Activated gamma-delta T cell (primary cell): ENCODE measurements around the gene SMYD3.

Experiments
- DNase-seq: peaks from one replicate; lab custom pipeline; 2025; lab: John Stamatoyannopoulos, UW

Gene SMYD3

GRCh38 chr1:246275036-246275435, 232.0 kb downstream of the SMYD3 start:
- DNase-seq: no peak

GRCh38 chr1:246274186-246274585, 232.9 kb downstream of the SMYD3 start:
- DNase-seq: no peak

DNA sequence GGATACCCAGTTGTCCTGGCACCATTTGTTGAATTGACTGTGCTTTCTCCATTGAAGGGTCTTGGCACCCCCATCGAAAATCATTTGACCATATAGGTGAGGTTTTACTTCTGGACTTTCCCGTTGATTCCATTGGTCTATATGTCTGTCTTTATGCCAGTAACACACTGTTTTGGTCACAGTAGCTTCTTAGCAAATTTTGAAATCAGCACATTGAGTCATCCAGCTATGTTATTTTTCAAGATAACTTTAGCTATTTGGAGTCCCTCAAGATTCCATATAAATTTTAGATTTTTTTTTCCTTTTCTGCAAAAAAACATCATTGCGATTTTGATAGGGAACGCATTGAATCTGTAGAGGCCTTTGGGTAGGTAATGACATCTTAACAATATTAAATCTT, 235.6 kb downstream of the SMYD3 start:
- DNase-seq: no peak

DNA sequence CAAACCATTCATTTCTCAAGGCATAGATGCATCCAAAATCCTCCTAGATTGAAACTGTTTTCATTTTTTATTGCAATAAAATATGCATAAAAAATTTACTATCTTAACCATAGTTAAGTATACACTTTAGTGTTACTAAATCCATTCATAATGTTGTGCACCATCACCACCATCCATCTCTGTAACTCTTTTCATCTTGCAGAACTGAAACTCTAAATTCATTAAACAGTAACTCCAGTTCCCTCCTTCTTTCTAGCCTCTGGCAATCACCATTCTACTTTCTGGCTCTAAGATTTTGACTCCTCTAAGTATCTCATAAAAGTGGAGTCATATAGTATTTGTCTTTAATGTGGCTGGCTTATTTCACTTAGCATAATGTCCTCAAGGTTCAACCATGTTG, 236.8 kb downstream of the SMYD3 start:
- DNase-seq: no peak

- DNase-seq: no peak
Measured at GRCh38 chr1:246269466-246269865, 237.6 kb downstream of the SMYD3 start.

GRCh38 chr1:246267896-246268295, 239.2 kb downstream of the SMYD3 start:
- DNase-seq: no peak

DNA sequence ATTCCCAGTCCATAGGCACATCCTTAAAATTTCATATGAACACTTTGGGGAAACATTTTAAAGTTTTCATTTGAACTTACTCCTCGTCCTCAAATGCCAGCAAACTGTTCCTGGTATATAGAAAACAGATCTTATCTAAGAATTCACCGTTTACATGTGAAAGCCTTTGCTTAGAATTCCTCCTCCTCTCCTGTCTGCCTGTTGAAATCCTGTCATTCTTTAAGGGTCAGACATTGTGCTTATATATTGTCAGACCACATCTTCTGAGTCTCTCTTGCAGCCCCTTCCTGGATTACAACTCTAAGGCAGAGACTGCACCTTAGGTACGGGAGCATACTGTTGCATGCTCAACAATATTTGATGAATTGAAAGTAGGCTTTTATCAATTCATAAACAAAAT, 239.7 kb downstream of the SMYD3 start:
- DNase-seq: no peak

DNA sequence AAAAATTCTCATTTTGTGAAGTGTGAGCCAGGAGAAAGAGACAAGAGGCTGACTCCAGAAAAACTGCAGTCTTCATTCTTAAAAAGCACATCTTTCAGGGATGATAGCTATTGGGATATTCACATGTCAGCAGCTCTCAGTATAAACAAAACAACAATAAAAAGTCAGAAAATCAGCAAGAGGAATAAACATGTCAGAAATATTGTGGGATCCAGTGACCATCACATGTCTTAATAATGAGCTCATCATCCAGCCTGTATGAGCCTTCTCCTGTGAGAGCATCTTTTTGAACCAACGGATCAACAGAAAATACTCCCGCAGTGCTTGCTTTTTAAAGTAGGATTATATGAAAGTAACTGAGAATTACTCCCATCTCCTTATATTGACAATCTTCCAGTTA, 241.6 kb downstream of the SMYD3 start:
- no peak for DNase-seq

GRCh38 chr1:246262281-246262680, 244.8 kb downstream of the SMYD3 start:
- DNase-seq: no peak

- no peak for DNase-seq
Measured at GRCh38 chr1:246261639-246262038, 245.4 kb downstream of the SMYD3 start.

DNA sequence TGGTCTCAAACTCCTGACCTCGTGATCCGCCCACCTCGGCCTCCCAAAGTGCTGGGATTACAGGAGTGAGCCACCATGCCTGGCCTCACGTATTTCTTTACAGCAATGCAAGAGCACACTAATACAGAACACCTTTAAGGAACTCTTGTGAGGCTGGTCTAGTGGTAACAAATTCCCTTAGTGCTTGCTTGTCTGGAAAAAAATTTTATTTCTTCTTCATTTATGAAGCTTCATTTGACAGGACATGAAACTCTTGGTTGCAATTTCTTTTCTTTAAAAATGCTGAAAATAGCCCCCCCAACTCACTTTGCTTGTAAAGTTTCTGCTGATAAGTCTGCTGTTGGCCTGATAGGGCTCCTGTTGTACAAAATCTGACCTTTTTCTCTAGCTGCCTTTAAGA, 248.8 kb downstream of the SMYD3 start:
- DNase-seq: no peak

DNA sequence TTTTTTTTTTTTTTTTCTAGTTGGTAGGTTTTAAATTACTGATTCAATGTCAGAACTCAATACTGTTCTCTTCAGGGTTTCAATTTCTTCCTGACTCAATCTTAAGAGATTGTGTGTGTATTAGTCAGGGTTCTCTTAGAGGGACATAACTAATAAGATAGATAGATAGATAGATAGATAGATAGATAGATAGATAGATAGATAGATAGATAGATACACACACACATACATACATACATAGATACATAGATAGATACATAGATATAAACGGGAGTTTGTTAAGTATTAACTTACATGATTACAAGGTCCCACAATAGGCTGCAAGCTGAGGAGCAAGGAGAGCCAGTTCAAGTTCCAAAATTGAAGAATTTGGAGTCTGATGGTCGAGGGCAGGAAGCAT, 251.3 kb downstream of the SMYD3 start:
- no peak for DNase-seq

DNA sequence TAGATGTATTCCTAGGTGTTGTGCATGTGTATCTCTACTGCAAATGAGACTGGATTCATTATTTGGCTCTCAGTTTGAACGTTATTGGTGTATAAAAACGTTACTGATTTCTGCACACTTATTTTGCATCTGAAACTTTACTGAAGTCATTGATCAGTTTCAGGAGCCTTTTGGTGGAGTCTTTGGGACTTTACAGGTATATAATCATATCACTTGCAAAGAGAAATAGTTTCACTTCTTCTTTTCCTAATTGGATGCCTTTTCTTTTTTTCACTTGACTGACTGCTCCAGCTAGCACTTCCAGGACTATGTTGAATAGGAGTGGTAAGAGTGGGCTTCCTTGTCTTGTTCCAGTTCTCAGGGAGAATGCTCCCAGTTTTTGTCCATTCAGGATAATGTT, 252.2 kb downstream of the SMYD3 start:
- no peak for DNase-seq

GRCh38 chr1:246246430-246246829, 260.6 kb downstream of the SMYD3 start:
- DNase-seq: no peak

GRCh38 chr1:246245541-246245940, 261.5 kb downstream of the SMYD3 start:
- DNase-seq: no peak

DNA sequence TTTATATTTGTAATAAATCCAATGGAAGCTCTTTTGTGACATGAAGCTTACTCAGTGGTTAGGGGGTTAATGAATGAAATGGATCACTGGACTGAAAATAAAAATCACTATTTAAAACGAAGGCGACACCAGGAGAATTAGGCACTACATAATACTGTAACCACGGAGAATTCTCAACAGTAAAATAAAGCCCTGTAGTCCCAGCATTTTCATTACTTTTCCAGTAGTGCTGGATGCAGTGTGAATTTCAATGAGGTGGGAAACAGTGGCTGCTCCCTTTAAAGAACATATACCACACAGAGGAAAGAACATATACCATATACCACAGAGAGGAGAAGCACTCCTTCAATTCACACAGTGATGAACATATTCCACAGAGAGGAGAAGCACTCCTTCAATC, 275.0 kb downstream of the SMYD3 start:
- DNase-seq: no peak

GRCh38 chr1:246226041-246226440, 281.0 kb downstream of the SMYD3 start:
- no peak for DNase-seq

DNA sequence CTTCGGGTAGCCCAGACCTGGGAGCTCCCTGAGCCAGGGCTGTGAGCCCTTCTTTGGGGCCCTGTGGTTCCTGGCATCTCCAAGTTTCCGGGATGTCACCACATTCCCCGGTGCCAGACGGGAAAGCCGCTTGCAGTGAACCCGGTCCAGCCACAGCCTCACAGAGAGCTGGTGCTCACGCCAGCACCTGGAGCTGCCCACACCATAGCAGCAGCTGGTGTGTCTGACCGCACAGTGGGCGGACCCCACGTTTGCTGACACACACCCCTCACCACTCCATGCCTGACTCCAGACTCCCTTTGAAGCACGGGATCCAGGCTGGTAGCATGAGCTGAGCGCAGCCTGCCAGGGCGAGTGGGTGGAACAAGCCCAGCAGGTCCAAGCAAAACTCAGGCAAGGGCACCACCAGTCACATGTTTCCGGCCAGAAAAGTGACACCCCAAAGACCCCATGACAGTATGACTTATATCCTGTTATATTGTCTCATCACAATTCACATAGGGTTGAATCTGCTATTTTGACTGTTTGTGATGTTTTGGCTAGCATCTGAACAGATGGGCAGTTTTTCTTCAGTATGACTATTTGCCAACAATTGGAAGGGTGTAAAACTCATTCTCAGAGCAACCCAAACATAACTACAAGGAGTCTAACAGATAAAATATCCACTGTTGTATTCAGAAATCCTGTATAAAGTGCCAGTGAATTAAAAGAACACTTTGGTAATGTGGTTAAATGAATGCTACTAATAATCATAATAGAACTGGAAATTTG, 285.4 kb downstream of the SMYD3 start:
- no peak for DNase-seq

GRCh38 chr1:246220495-246221065, 286.5 kb downstream of the SMYD3 start:
- DNase-seq: no peak

DNA sequence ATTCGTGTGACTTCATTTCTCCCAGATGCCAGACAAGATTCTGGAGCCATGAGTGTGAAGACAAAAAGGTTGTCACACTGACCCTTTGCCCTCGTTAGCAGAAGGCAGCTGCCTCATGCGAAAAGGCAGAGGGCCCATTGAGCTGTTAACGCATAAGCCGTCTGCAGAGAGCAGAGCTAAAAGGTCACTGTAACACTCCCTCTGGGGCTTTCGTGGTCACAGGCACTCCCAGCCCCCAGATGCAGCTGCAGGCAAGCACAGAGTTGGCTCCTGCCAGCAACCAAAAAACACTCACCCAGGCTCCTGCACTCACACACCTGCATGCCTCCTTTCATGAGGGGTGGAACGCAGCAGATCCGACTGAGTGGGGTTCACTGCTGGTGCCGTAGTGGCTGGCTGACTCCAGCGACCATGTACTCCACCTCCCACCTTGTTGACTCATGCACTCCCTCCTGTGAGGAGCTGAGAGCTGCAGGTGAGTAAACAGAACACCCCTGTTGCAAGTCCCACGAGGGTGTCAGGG, 287.5 kb downstream of the SMYD3 start:
- no peak for DNase-seq

- no peak for DNase-seq
Measured at GRCh38 chr1:246218686-246219085, 288.4 kb downstream of the SMYD3 start.

DNA sequence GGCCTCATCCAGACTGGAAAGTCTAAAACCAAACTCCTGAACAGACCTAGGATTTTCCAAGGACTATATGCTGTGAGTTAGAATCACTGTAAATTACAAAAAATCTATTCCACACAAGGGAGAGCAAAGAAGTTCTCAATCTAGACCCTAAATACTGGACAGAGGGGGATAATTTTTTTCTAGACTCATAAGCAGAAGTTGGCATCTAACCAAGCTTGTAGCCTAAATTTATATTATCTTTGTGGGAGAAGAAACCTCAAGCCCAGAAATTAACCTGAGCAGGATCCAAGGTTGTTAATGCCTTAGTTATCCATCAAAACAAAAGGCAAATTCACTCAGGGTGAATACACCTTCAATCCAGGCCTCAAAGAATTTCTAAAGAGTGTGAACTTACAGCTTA, 290.2 kb downstream of the SMYD3 start:
- DNase-seq: no peak

DNA sequence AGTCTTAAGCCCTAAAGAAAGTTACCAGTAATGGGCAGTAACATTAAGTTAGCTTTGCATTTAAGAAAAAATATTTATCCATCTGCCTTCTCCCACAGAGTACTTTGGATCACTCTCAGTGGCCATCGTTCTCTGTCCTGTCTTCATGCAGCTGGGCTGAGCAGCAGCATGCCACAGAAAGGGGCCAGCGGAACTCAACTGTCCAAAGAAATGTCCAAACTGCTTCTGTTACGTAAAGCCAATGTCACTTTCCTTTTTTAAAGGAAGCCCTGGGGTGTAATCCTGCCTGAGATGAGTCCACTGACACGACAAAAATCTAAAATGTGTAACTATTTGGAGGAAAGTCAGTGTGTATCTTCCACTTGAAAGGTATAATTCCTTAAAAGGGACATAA, 291.6 kb downstream of the SMYD3 start:
- no peak for DNase-seq
